ENCODE results near the gene STIMATE. TPM values are rescaled to one million over a fixed set of nuclear protein-coding genes. Genes with fewer than 3 reads are reported as not detected.
A peak's percentile ranks its signal among the peaks of the same experiment; 100 is the strongest.

Gene STIMATE
- total RNA-seq, 1 experiment from 2014 or later = 15.5 TPM

GRCh38 chr3:52817860-52818259, 79.5 kb downstream of the STIMATE start:
- DNase-seq (ENCODE audit: low read depth) = no peak

- DNase-seq (ENCODE audit: low read depth) = no peak
Measured at GRCh38 chr3:52817221-52817620, 80.1 kb downstream of the STIMATE start.

- no peak for DNase-seq (ENCODE audit: low read depth)
Measured at GRCh38 chr3:52816654-52817053, 80.7 kb downstream of the STIMATE start.

- no peak for DNase-seq (ENCODE audit: low read depth)
Measured at GRCh38 chr3:52816199-52816598, 81.1 kb downstream of the STIMATE start.

GRCh38 chr3:52813810-52814209, 83.5 kb downstream of the STIMATE start:
- no peak for DNase-seq (ENCODE audit: low read depth)

- DNase-seq (ENCODE audit: low read depth) = no peak
Measured at GRCh38 chr3:52811452-52812011, 85.8 kb downstream of the STIMATE start.

- DNase-seq (ENCODE audit: low read depth) = no peak
Measured at GRCh38 chr3:52810923-52811322, 86.4 kb downstream of the STIMATE start.

- DNase-seq (ENCODE audit: low read depth) = no peak
Measured at GRCh38 chr3:52809662-52810377, 87.5 kb downstream of the STIMATE start.

- no peak for DNase-seq (ENCODE audit: low read depth)
Measured at GRCh38 chr3:52809149-52809548, 88.2 kb downstream of the STIMATE start.

GRCh38 chr3:52805270-52806039, 91.9 kb downstream of the STIMATE start:
- DNase-seq (ENCODE audit: low read depth) = no peak

- no peak for DNase-seq (ENCODE audit: low read depth)
Measured at GRCh38 chr3:52801839-52802238, 95.5 kb downstream of the STIMATE start.

- no peak for DNase-seq (ENCODE audit: low read depth)
Measured at GRCh38 chr3:52800079-52800478, 97.3 kb downstream of the STIMATE start.

- DNase-seq (ENCODE audit: low read depth) = no peak
Measured at GRCh38 chr3:52798978-52799476, 98.3 kb downstream of the STIMATE start.

- DNase-seq (ENCODE audit: low read depth) = no peak
Measured at GRCh38 chr3:52798376-52798977, 98.9 kb downstream of the STIMATE start.

- no peak for DNase-seq (ENCODE audit: low read depth)
Measured at GRCh38 chr3:52796411-52796810, 100.9 kb downstream of the STIMATE start.

- DNase-seq (ENCODE audit: low read depth) = no peak
Measured at GRCh38 chr3:52795298-52795900, 101.9 kb downstream of the STIMATE start.

GRCh38 chr3:52794612-52795099, 102.7 kb downstream of the STIMATE start, which contains the start of gene ITIH3:
Gene ITIH3 (plus strand): TSS chr3:52794796. CDS start chr3:52794804, 8 bp downstream.
- DNase-seq (ENCODE audit: low read depth) = no peak

- no peak for DNase-seq (ENCODE audit: low read depth)
Measured at GRCh38 chr3:52793702-52794611, 103.4 kb downstream of the STIMATE start.

- peak; percentile 32 for DNase-seq (ENCODE audit: low read depth)
Measured at GRCh38 chr3:52792961-52793695, 104.2 kb downstream of the STIMATE start.

GRCh38 chr3:52792413-52792812, 104.9 kb downstream of the STIMATE start:
- DNase-seq (ENCODE audit: low read depth) = no peak

Data from M059J (cell line).